ENCODE measurements around the gene CSRNP2. TPM values are rescaled to one million over a fixed set of nuclear protein-coding genes. Genes with fewer than 3 reads are reported as not detected.
A peak's percentile ranks its signal among the peaks of the same experiment; 100 is the strongest.

CSRNP2 gene
- total RNA-seq, 4 donors from 2014 or later: 19.1 to 35.0 (median 28.3) TPM

DNA sequence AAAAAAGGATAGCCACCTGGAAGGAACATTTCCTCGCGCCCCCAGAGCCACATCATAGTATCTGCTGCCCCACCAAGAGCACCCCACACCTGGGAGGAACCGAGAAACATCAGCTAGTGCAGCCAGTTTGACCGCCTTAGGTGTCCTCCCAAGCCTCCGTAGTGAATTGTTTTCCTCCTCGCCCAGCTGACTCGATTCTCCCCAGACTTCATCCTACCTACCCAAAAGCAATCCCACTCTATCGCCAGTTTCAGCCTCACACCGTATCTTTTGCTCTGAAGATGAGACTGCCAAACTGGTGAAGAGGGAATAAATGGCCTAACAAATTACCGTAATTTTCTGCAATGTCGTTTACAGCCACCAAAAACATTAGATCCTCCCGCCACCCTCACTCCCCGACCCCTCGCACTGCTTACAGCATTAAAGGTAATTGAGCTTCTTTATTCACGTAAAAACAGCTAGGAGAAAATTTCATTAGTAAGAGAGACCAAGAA is 56.0 kb downstream of the CSRNP2 start:
- H3K4me3 ChIP-seq: no peak overlapping the region
- H3K36me3 ChIP-seq: no peaks in the 10 kb centered on the region
- 86 to 89% methylated on average over 11 to 13 of the region's 15 CpGs for WGBS, 2 donors (ENCODE audit: low coverage in 1 of 2)
- H3K27ac ChIP-seq: no peak overlapping the region
- no peaks in the 10 kb centered on the region for H3K9me3 ChIP-seq
- ATAC-seq: no peak
- no peaks in the 10 kb centered on the region for H3K27me3 ChIP-seq
- H3K4me1 ChIP-seq: peaks cover 0 to 39% (median 5%) of the 10 kb centered on the region in 3 donors
- no peak for TF ChIP-seq EP300 (IDR thresholded peaks at IDR 0.05)
- TF ChIP-seq, protein P1, sequence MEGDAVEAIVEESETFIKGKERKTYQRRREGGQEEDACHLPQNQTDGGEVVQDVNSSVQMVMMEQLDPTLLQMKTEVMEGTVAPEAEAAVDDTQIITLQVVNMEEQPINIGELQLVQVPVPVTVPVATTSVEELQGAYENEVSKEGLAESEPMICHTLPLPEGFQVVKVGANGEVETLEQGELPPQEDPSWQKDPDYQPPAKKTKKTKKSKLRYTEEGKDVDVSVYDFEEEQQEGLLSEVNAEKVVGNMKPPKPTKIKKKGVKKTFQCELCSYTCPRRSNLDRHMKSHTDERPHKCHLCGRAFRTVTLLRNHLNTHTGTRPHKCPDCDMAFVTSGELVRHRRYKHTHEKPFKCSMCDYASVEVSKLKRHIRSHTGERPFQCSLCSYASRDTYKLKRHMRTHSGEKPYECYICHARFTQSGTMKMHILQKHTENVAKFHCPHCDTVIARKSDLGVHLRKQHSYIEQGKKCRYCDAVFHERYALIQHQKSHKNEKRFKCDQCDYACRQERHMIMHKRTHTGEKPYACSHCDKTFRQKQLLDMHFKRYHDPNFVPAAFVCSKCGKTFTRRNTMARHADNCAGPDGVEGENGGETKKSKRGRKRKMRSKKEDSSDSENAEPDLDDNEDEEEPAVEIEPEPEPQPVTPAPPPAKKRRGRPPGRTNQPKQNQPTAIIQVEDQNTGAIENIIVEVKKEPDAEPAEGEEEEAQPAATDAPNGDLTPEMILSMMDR (IDR thresholded peaks at IDR 0.05): no peak
- no peak for TF ChIP-seq POLR2AphosphoS5 (IDR thresholded peaks at IDR 0.05)
- no peak for TF ChIP-seq POLR2A (IDR thresholded peaks at IDR 0.05)

DNA sequence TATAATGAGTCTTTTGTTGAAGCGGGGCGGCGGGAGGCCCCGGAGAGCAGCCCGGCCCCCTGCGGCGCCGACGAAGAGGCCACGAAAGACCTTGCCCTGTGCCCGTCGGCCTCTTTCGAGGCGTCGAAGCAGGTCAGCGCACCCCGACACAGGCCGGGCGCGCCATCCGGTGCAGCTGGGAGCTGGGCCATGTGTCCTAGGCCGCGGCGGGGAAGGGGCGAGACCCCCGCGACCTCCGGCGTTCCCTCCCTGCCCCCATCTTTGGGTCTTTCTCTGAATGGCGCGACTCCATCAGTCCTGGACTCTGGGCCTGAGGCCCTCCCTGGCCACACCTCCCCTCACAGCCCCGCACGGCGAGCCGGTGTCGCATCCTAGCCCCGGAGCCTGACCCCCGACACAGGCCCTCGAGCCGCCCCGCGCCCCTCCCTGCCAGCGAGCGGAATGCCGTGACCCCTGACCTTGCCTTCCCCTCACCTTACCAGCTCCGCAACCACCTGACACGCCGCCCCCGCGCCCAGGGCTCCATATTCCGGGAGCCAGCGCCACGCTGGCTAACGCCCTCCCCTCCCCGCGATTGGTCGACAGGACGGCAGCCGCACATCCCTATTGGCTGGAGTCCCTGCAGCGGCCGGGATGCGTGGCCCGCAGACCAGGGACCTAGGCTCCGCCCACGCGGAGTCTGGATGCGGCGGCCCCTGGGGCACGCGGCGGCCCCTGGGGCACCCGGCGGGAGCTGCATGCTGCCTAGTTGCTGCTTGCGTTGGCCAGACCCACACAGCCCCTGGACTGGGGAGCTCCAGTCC is 57.4 kb downstream of the CSRNP2 start, which contains the start of gene SLC11A2:
Gene SLC11A2 (minus strand): TSS at position 549 of the 803 bp plus-strand sequence. CDS start 15,656 bp downstream, outside the sequence.
- H3K4me3 ChIP-seq: peak within 1 kb of the TSS; percentile 81 to 94
- H3K27ac ChIP-seq: peak within 1 kb of the TSS; percentile 87 to 97 (median 94)
- WGBS, 2 donors (ENCODE audit: low coverage in 1 of 2): no CpG with 5 or more reads among the region's 74 CpGs
- H3K9me3 ChIP-seq: no peaks in the 10 kb centered on the region
- no peaks in the 10 kb centered on the region for H3K36me3 ChIP-seq
- H3K4me1 ChIP-seq: peaks cover 0 to 51% (median 5%) of the 10 kb centered on the region in 3 donors
- no peaks in the 10 kb centered on the region for H3K27me3 ChIP-seq
- TF ChIP-seq POLR2A (IDR thresholded peaks at IDR 0.05): peak; percentile 28 to 38
- TF ChIP-seq EP300 (IDR thresholded peaks at IDR 0.05): no peak
- peak; percentile 74 for TF ChIP-seq POLR2AphosphoS5 (IDR thresholded peaks at IDR 0.05)
- TF ChIP-seq, protein P1 (IDR thresholded peaks at IDR 0.05): peak in 3 of 4 experiments; percentile 5 to 40 (median 25)
- ATAC-seq: peak; percentile 98

DNA sequence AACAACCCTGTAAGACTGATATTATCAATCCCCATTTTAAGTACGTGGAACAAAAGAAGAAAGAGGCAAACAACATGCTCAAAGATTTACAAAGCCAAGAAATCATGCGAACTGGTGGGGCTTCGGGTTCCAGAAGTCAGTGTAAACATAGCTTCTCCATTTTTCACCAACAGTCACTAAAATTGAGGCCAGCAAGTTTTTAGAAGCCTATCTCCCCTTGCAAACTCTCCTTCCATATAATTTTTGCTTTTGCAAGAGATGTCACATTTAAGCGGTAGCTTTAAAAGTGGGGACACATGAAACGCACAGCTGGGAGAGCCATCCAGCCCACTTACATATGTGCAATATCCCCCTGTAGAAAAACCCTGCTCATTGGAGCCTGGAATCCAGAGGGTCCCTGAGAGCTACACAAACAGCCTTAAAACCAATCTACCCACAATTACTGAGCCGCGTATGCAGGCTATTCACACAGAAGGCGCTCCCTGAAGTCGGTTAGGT is 58.0 kb downstream of the CSRNP2 start:
- peak overlapping the region; percentile 81 to 94 for H3K4me3 ChIP-seq
- 8 to 19% methylated on average over 5 of the region's 9 CpGs for WGBS, 2 donors (ENCODE audit: low coverage in 1 of 2)
- ATAC-seq: no peak
- no peaks in the 10 kb centered on the region for H3K9me3 ChIP-seq
- peaks cover 0 to 53% (median 5%) of the 10 kb centered on the region in 3 donors for H3K4me1 ChIP-seq
- peak overlapping the region; percentile 87 to 97 (median 94) for H3K27ac ChIP-seq
- TF ChIP-seq EP300 (IDR thresholded peaks at IDR 0.05): no peak
- TF ChIP-seq POLR2A (IDR thresholded peaks at IDR 0.05): no peak
- no peak for TF ChIP-seq POLR2AphosphoS5 (IDR thresholded peaks at IDR 0.05)
- TF ChIP-seq, protein P1 (IDR thresholded peaks at IDR 0.05): no peak
- no peaks in the 10 kb centered on the region for H3K36me3 ChIP-seq
- no peaks in the 10 kb centered on the region for H3K27me3 ChIP-seq

DNA sequence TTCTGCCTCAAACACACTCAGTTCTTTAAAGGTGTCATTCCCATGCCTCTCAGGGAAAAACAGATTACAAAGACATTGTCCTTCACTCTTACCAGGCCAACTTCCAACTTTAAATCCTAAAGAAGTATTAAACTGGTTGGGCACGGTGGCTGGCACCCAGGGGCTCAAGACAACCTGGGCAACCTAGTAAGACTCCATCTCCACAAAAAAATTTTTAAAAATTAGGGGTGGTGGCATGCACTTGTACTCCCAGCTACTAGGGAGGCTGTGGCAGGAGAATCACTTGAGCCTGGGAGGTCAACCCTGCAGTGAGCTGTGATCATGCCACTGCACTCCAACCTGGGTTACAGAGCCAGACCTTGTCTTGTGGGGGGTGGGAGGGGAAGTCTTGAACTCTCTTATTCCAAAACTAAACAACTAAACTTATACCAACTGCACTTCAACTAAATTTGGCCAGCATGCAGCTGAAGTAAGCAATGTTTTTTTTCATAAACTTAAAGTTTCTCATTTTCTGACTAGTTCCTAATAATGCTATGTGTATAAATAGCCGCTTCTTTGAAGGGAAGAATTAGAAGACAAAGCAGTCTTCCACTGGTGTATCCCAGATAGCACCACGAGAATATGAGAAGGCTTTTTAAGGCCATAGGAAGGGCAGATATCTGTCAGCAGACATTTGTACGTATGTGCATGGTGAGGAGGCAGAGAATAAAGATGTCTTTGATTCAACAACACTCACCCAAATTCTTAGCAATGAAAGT is 59.6 kb downstream of the CSRNP2 start:
- no peaks in the 10 kb centered on the region for H3K27me3 ChIP-seq
- ATAC-seq: no peak
- no peak for TF ChIP-seq POLR2A (IDR thresholded peaks at IDR 0.05)
- TF ChIP-seq, protein P1 (IDR thresholded peaks at IDR 0.05): no peak
- no peak for TF ChIP-seq EP300 (IDR thresholded peaks at IDR 0.05)
- TF ChIP-seq POLR2AphosphoS5 (IDR thresholded peaks at IDR 0.05): no peak
- peak overlapping the region; percentile 4 to 97 (median 94) for H3K27ac ChIP-seq
- WGBS, 2 donors (ENCODE audit: low coverage in 1 of 2): 20 to 65% methylated on average over 2 to 3 of the region's 4 CpGs
- no peaks in the 10 kb centered on the region for H3K9me3 ChIP-seq
- no peaks in the 10 kb centered on the region for H3K36me3 ChIP-seq
- H3K4me3 ChIP-seq: peak overlapping the region in 1 of 2 donors; percentile 94
- H3K4me1 ChIP-seq: peaks cover 0 to 56% (median 5%) of the 10 kb centered on the region in 3 donors
